HEK293 (cell line): Measurements from ENCODE around the gene FSIP1.

Experiments
- CTCF ChIA-PET: fragments of 350-600 bp; formaldehyde crosslinking; extraction: SDS; loops from one replicate; lab custom pipeline; 2021; ENCODE audit warnings: antibody characterized with exemption; lab: Yijun Ruan, JAX
- POLR2A ChIA-PET: fragments of 300-600 bp; formaldehyde crosslinking; extraction: SDS; loops from one replicate; lab custom pipeline; 2020; ENCODE audit warnings: antibody characterized with exemption, inconsistent platforms; lab: Yijun Ruan, JAX
- H3K27ac ChIP-seq: fragments of 200-500 bp; sonication (Bioruptor generic); 2 replicates; pipeline ENCODE4 v1.5.1; 2014; ENCODE audit warnings: low read depth, low read length, control low read depth, inconsistent platforms; ENCODE audit errors: extremely low read depth
- H3K36me3 ChIP-seq, 2 experiments: fragments of 200-500 bp in 1 of 2; sonication (Bioruptor generic) in 1 of 2; 1 replicate in 1 of 2; 2 replicates in 1 of 2; pipeline ENCODE4 v1.5.1; 2014 to 2017; ENCODE audit warnings: inconsistent platforms in 2 of 2, low read length in 2 of 2; ENCODE audit not compliant: control insufficient read depth in 2 of 2, insufficient read depth in 1 of 2
- H3K4me1 ChIP-seq: fragments of 200-500 bp; sonication (Bioruptor generic); 2 replicates; pipeline ENCODE4 v1.5.1; 2014; ENCODE audit warnings: mild to moderate bottlenecking, low read length, inconsistent platforms; ENCODE audit not compliant: control insufficient read depth, insufficient read depth
- H3K4me3 ChIP-seq: 2 replicates; pipeline ENCODE4 v1.5.1; 2011; ENCODE audit warnings: low read depth, mild to moderate bottlenecking, control low read depth, low read length, moderate library complexity
- H3K9me3 ChIP-seq: fragments of 200-500 bp; sonication (Bioruptor generic); 2 replicates; pipeline ENCODE4 v1.5.1; 2014; ENCODE audit warnings: low read depth, low read length, inconsistent platforms; ENCODE audit not compliant: control insufficient read depth, insufficient read depth
- IKZF3 ChIP-seq: fragments of 450-650 bp; IDR thresholded peaks from 2 replicates; pipeline ENCODE4 v1.5.0; 2018; ENCODE audit warnings: missing biosample characterization, mild to moderate bottlenecking, missing genetic modification characterization, moderate library complexity
- PRDM4 ChIP-seq: fragments of 450-650 bp; formaldehyde crosslinking; IDR thresholded peaks from 2 replicates; pipeline ENCODE4 v1.5.1; 2017; ENCODE audit warnings: missing biosample characterization, missing genetic modification characterization
- SCRT1 ChIP-seq: fragments of 450-650 bp; formaldehyde crosslinking; IDR thresholded peaks from 2 replicates; pipeline ENCODE4 v1.5.1; 2016; ENCODE audit warnings: missing biosample characterization, missing genetic modification characterization, borderline replicate concordance
- SETDB1 ChIP-seq: IDR thresholded peaks from one replicate; pipeline ENCODE4 v1.6.1; 2017; ENCODE audit warnings: mild to moderate bottlenecking, low read length, moderate library complexity, mixed read lengths; ENCODE audit not compliant: insufficient read length
- ZBTB6 ChIP-seq: fragments of 450-650 bp; formaldehyde crosslinking; IDR thresholded peaks from 2 replicates; pipeline ENCODE4 v1.5.1; 2017; ENCODE audit warnings: missing biosample characterization, missing genetic modification characterization
- ZNF148 ChIP-seq: fragments of 450-650 bp; formaldehyde crosslinking; IDR thresholded peaks from 2 replicates; pipeline ENCODE4 v1.5.0; 2017; ENCODE audit warnings: missing biosample characterization, missing genetic modification characterization, borderline replicate concordance
- ZNF23 ChIP-seq: fragments of 450-650 bp; formaldehyde crosslinking; IDR thresholded peaks from 2 replicates; pipeline ENCODE4 v1.5.1; 2016; ENCODE audit warnings: missing biosample characterization, missing genetic modification characterization, borderline replicate concordance
- ZNF248 ChIP-seq: fragments of 450-650 bp; formaldehyde crosslinking; IDR thresholded peaks from 2 replicates; pipeline ENCODE4 v1.5.1; 2017; ENCODE audit warnings: missing biosample characterization, missing genetic modification characterization
- ZNF302 ChIP-seq: fragments of 450-650 bp; formaldehyde crosslinking; IDR thresholded peaks from 2 replicates; pipeline ENCODE4 v1.5.1; 2016; ENCODE audit warnings: missing biosample characterization, missing genetic modification characterization, low read depth
- ZNF530 ChIP-seq: fragments of 450-650 bp; formaldehyde crosslinking; IDR thresholded peaks from 2 replicates; pipeline ENCODE4 v1.5.1; 2016; ENCODE audit warnings: low read depth, missing biosample characterization, missing genetic modification characterization
- ZNF561 ChIP-seq: fragments of 450-650 bp; IDR thresholded peaks from 2 replicates; pipeline ENCODE4 v1.5.1; 2018; ENCODE audit warnings: missing biosample characterization, missing genetic modification characterization, borderline replicate concordance
- ZNF585B ChIP-seq: fragments of 450-650 bp; formaldehyde crosslinking; IDR thresholded peaks from 2 replicates; pipeline ENCODE4 v1.5.1; 2016; ENCODE audit warnings: missing biosample characterization, missing genetic modification characterization
- ZNF660 ChIP-seq: fragments of 450-650 bp; IDR thresholded peaks from 2 replicates; pipeline ENCODE4 v1.5.1; 2018; ENCODE audit warnings: missing biosample characterization, mild to moderate bottlenecking, missing genetic modification characterization
- ZSCAN5A ChIP-seq: fragments of 450-650 bp; formaldehyde crosslinking; IDR thresholded peaks from 2 replicates; pipeline ENCODE4 v1.5.1; 2016; ENCODE audit warnings: missing biosample characterization, missing genetic modification characterization
- TF ChIP-seq, protein P1 (sequence below): fragments of 450-650 bp; formaldehyde crosslinking; IDR thresholded peaks from 2 replicates; pipeline ENCODE4 v1.5.1; 2016; ENCODE audit warnings: missing biosample characterization, missing genetic modification characterization
- TF ChIP-seq, protein P2 (sequence below): fragments of 450-650 bp; formaldehyde crosslinking; IDR thresholded peaks from 2 replicates; pipeline ENCODE4 v1.5.1; 2016; ENCODE audit warnings: missing biosample characterization, missing genetic modification characterization

Gene FSIP1

DNA sequence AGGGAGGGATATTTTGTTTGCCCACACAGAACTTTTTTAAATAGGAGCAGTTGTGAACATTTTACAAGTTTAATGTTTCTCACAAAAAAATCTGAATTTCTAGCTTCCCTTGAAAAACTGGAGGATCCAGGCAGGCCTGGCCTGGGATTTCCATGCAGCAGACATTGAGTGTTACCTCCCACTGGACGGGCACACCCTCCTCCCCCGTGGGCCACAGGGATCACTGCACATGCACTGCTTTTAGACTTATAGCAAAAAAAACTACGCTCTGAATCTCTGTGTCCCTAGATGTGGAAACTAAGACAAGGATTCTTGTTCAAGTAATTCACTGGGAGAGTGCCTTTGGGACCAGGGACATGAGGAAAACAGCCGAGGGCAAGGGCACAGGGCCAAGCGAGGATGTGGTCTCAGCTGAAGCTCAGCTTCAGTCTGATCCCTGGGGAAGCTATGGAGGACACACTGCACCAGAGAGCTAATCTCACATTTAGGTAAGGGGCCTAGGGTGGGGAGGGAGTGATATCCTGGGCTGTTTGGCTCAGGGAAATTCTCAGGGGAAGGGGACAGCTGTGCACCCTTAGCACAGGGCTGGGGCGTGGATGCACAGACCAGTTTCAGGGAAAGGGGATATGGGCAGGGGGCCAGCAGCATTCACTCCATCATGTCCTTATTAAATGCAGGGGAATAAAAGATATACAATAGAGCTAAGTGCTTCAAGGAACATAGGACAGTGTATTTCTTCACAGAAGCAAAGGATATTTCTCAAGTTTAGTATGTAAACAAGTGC is 46.0 kb downstream of the FSIP1 start:
- ChIA-PET CTCF (interaction anchor here (0.6 kb wide), 1 partner anchor 23 kb away, joined by 3 read pairs; no protein-coding TSS in a partner anchor), POLR2A (no interaction called here)
- Histone ChIP-seq H3K36me3 (no peaks in the 10 kb centered on the region), H3K27ac (no peak overlapping the region), H3K4me1 (no peaks in the 10 kb centered on the region), H3K4me3 (no peak overlapping the region), H3K9me3 (no peaks in the 10 kb centered on the region)
- TF ChIP-seq IKZF3 (no peak), ZNF248 (tag by site-specific recombination) (no peak)

DNA sequence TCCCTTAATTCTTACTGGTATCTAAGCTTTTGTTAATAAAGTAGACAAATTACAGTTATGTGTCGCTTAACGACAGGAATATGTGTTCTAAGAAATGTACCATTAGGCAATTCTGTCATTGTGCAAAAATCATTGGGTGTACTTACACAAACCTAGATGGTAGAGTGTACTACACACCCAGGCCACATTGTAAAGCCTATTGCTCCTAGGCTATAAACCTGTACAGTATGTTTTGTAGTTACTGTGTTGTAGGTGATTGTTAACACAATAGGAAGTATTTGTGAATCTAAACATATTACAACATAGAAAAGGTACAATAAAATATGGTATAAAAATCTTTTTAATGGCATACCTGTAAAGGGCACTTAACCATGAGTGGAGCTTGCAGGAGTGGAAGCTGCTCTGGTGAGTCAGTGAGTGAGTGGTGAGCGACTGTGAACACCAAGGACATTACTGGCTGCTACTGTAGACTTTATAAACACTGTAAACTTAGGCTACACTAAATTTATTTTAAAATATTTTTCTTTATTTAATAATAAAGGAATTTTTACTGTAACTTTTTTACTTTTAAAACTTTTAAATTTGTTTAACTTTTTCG is 47.4 kb downstream of the FSIP1 start:
- Histone ChIP-seq H3K27ac (no peak overlapping the region), H3K4me1 (no peaks in the 10 kb centered on the region), H3K36me3 (no peaks in the 10 kb centered on the region), H3K9me3 (no peaks in the 10 kb centered on the region), H3K4me3 (no peak overlapping the region)
- ChIA-PET CTCF (interaction anchor here (0.6 to 0.9 kb wide), 2 partner anchors 22 to 1035 kb away, joined by 3 to 4 read pairs; no protein-coding TSS in a partner anchor), POLR2A (no interaction called here)
- TF ChIP-seq ZNF561 (tag by site-specific recombination) (no peak), ZNF23 (tag by site-specific recombination) (no peak), SETDB1 (no peak), SCRT1 (tag by site-specific recombination) (no peak), ZNF530 (no peak), ZNF660 (tag by site-specific recombination) (no peak), ZNF302 (no peak), PRDM4 (tag by site-specific recombination) (no peak), ZSCAN5A (tag by site-specific recombination) (no peak)
- TF ChIP-seq, protein P1, sequence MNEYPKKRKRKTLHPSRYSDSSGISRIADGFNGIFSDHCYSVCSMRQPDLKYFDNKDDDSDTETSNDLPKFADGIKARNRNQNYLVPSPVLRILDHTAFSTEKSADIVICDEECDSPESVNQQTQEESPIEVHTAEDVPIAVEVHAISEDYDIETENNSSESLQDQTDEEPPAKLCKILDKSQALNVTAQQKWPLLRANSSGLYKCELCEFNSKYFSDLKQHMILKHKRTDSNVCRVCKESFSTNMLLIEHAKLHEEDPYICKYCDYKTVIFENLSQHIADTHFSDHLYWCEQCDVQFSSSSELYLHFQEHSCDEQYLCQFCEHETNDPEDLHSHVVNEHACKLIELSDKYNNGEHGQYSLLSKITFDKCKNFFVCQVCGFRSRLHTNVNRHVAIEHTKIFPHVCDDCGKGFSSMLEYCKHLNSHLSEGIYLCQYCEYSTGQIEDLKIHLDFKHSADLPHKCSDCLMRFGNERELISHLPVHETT (tag by site-specific recombination): no peak

- Histone ChIP-seq H3K9me3 (no peaks in the 10 kb centered on the region), H3K4me3 (no peak overlapping the region), H3K27ac (no peak overlapping the region), H3K4me1 (no peaks in the 10 kb centered on the region), H3K36me3 (no peaks in the 10 kb centered on the region)
- ChIA-PET POLR2A (no interaction called here), CTCF (interaction anchor here (0.6 to 1.2 kb wide), 2 partner anchors 9 to 14 kb away, joined by 3 to 4 read pairs; no protein-coding TSS in a partner anchor)
- TF ChIP-seq ZNF148 (tag by site-specific recombination) (no peak), ZNF585B (tag by site-specific recombination) (no peak), ZBTB6 (tag by site-specific recombination) (no peak)
- TF ChIP-seq, protein P2, sequence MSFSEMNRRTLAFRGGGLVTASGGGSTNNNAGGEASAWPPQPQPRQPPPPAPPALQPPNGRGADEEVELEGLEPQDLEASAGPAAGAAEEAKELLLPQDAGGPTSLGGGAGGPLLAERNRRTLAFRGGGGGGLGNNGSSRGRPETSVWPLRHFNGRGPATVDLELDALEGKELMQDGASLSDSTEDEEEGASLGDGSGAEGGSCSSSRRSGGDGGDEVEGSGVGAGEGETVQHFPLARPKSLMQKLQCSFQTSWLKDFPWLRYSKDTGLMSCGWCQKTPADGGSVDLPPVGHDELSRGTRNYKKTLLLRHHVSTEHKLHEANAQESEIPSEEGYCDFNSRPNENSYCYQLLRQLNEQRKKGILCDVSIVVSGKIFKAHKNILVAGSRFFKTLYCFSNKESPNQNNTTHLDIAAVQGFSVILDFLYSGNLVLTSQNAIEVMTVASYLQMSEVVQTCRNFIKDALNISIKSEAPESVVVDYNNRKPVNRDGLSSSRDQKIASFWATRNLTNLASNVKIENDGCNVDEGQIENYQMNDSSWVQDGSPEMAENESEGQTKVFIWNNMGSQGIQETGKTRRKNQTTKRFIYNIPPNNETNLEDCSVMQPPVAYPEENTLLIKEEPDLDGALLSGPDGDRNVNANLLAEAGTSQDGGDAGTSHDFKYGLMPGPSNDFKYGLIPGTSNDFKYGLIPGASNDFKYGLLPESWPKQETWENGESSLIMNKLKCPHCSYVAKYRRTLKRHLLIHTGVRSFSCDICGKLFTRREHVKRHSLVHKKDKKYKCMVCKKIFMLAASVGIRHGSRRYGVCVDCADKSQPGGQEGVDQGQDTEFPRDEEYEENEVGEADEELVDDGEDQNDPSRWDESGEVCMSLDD (tag by site-specific recombination): no peak
Measured at GRCh38 chr15:39731266-39731665, 51.4 kb downstream of the FSIP1 start.
